NCI-H1694 (cell line): Measurements from ENCODE around the gene DAPK1.

Experiments
- DNase-seq: peaks from one replicate; lab custom pipeline; 2025; lab: John Stamatoyannopoulos, UW

Gene DAPK1

DNA sequence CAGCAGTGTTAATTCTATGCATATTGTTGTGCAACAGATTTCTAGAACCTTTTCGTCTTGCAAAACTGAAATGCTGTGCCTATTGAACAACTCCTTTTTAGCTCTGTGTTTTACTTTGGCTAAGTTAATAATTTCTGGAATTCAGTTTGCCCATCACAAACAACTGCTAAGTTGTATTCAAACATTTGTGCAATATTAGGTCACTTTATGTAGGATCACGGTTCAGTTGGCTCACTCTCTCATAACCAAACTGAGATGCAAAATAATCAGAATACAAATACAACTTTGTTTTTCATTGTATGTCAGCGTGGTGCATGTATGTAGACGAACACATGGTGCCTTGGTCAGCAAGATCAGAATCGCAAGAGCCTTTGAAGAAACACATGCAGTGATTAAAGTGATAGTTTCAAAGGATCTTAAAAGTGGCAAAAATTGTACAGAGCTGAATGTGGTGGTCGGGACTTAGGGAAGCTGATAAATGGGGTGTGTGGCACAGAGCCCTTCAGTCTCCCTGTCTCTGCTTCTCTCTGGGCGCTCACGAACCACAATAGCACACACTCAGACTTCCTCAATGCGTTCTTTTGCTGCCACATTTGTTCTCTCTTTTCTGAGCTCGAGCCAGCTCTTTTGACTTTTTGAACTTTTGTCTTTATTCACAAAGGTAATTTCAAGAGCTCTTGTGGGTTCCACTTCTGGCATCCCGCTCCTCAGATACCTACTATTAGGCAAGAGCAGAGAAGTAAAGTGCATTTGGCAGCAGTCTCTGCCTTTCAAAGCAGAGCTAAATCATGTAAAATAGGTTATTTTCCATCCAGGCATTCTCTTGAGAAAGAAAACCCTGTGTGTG, 115.8 kb downstream of the DAPK1 start:
- no peak for DNase-seq

DNA sequence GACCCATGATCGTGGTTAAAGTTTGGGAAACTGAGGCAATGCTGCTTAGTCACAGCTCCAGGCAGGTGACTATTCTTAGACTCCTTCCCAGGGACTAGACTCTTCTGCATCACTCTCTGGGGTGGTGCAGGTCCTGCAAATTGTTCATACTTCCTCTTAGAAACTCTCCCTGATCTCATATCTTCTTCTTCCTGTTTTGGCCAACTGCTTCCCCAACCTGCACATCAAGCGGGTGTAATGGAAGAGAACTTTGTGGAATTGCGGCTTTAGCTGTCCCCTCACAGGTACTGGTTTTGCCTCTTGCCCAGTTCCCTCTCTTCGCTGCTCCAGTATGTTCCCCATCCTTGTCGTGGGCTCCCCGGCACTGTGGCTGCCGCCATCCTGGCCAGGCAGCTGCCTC, 116.7 kb downstream of the DAPK1 start:
- DNase-seq = no peak

DNA sequence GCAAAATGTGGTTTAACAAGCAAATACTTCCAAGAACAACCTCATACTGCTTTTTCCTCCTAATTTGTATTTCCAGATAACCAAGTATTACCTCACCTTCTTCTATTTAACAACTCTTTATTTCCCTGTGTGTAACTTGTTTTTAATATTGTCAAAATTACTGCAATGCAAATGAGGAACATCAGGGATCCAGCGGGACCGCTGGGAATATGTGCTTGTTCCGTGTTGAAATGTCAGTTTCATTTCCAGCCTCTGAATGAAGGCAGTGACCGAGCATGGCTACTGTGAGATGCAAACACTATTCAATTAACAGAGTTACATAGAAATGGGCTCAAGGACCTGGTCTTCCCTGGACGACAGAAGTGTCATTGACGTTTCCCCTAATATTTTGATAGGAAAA, 117.5 kb downstream of the DAPK1 start:
- DNase-seq = no peak

DNA sequence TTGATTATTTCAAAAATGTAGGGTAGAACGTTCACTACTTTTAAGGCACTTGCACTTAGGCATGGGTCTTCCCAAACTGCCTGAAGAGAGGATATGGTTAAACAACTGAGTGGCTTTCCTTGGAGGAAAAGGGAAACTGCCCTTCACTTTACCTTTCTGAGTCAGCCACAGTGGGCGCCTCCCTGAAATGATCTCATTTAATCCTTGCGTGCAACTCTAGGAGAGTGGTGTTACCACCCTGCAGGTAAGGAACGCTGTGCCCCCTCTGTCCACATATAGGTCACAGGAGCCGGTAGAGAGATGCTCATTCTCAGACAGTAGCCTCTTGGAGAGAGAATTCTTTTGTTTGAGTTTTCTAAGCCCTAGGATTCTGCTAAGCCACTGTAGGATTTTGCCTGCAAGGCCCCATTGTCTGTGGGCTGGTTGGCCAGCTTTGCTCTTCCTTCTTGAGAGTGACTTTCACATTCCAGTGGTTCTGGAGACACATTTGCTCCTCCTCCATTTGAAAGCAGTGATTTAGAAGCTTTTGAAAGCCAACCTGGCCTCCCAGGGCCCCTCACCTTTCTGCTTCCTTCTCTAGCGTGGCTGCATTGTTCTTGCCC, 118.0 kb downstream of the DAPK1 start:
- DNase-seq = no peak

DNA sequence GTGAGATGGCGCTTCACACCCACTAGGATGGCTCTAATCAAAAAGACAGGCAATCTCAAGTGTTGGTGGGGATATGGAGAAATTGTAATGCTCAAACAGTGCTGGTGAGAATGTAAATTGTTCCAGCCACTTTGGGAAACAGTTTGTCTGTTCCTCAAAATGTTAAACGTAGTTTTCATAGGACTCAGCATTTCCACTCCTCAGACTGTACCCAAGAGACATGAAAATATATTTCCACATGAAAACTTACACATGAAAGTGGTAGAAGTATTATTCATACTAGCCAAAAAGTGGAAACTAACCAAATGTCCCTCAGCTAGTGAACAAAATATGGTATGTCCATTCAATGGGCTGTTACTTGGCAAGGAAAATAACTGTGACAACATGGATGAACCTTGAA, 120.6 kb downstream of the DAPK1 start:
- no peak for DNase-seq

DNA sequence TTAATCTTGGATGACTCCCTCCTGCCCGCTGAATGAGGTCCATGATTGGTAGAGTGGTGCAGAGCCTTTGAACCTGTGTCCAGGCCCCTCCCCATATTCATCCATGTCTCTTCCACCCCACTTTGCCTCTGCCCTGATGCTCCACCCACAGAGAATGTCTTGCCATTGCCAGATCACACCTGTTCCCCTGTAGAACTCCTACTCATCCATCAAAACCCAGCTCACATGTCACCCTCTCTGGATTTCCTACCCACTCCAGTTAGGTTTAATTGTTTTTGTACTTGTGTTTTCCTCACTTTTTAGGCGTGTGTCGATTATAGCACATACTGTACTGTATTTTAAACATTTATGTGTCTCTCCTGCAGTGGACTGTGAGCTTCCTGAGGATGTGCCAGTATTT, 121.3 kb downstream of the DAPK1 start:
- DNase-seq = no peak

DNA sequence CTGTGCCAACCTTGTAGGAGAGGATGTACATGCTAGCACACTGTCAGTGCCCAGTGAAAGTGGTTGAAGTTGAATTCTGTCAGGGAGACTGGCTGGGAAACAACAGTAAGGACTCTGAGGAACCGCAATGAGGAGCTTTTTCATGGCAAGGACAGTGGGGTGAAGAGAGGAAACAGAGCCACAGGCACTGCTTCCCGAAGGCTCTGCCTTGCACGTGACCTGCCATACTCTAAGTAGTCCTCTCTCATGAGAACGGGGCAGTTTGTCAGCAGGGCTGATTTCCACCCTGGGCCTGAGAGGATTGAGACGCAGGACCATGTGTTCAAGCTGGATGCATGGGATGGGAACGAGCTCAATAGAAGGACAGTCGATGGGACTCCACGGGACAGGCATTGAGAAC, 121.7 kb downstream of the DAPK1 start:
- DNase-seq = no peak

DNA sequence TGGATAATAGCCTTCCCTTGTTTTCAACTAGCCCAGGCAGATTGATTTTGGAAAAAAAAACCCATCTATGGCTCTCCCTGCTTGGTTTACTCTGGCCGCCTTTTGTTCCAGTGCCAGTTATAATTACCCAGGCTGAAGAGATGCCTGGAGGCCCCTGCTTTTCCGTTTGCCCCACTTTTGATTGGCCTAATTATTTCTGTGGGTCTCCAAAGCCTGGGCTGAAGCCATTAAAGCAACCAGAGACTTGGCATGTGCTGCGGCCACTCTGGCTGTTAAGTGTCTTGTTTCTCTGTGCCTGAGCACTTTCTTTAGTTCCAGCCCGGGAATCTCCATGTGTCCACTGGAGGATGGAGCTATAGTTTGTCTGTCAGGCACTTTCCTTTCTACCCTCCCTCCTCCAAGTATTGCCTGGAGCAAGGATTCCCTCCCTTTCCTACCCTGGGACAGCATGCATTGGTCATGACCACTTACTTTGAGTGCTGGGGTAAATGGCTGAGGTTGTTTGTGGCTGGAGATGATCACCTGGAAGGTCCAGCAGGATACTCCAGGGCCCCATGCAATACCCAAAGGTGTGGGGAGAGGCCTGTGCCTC, 123.2 kb downstream of the DAPK1 start:
- no peak for DNase-seq

DNA sequence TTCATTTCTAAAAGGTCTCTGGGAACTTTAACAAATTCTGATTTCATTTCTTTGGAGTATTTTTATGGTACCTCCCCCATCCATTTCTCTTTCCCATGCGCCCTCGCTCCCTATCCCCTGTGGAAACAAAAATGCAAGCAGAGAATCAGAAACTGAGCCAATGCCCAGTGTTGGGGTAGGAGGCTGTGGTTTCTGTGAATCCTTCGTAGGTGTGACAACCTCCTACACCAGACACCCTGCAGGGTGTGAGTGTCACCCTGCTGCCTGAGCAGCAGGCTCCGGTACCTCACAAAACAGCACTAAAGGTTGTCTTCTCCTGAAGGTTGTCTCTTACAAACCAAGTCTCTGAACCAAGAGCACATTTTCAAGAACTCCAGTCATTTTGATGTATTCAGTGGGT, 124.4 kb downstream of the DAPK1 start:
- no peak for DNase-seq

DNA sequence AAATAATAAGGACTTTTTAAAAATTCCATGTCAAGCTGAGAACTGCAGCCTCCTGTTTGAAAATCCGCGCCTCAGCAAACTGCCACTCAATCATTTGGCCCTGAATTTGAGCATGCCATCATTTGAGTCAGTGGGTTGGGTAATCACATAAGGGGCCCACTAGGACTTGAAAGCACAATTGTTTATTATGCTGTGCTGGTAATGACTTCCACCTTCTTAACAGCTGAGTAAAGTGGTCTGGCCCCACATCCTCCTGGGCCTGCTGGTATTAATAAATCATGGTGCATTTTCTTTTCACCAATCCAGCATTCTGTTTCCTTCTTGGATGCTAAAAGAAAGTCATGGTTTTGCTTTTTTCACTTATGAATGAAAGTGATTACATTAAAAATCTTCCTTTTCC, 125.3 kb downstream of the DAPK1 start:
- no peak for DNase-seq

DNA sequence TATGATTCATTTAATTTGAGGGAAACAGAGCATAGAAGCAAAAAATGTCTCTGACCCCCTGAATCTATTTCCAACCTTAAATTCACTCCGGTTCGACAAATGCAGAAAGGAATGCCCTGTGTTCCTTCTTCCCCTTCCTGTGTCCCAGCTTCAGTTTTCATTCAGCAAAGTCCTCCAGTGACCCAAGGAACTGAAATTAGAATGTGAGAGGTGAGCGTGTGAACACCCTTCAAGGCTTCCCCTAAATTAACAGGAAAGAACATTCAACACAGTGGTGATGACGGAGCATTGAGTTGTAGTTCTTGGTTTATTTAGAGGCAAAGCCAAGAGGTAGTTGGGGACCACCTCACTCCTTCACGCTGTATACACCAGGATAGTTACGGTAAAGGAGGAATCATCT, 130.7 kb downstream of the DAPK1 start:
- no peak for DNase-seq

DNA sequence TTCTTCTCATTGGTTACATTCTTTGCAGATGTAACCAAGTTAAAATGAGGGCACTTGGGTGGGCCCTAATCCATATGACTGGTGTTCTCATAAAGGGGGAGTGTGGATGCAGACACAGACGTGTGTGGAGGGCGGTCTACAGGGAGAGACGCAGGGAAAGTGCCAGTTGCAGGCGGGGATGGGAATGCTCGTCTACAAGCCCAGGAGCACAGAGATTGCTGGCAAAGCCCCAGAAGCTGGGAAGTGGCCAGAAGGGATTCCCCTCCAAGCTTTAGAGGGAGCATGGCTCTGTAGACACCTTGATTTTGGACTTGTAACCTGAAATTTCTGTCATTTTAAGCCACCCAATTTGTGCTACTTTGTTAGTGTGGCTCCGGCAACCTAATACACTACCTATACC, 131.4 kb downstream of the DAPK1 start:
- no peak for DNase-seq

DNA sequence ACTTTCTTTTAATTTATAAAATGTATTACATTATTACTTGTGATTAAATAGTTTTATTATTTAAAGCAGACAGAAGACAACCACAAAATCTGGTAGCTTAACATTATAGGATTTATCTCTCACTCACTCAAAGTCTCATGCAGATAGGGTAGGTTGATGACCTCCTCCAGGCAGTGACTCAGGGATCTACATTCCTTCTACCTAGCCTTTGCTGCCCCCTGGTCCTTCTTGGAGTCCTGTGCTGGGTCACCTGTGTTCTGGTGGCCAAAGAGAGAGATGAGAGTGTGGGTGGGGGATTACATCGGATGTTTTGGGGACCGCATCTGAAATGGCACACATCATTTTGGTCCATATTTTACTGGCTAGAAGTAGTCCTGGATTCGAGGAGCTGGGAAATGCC, 132.6 kb downstream of the DAPK1 start:
- no peak for DNase-seq

DNA sequence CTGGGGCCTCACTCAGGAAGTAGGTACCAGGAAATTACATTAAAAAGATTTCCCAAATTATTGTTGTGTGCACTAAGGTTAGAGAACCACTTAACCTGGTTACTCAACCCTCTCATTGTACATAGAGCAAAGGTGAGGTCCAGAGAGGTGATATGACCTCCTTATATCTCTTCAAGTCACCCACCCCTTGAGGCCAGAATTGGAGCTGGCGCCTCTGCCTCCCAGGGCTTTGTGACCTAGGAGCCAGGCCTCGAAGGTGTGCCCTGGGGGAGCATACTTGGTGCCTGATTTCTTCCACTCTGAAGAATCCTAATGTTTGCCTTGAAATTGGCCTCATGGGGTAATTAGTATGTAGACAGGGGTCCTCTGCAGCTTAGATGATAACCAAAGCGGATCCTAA, 133.2 kb downstream of the DAPK1 start:
- DNase-seq = no peak

DNA sequence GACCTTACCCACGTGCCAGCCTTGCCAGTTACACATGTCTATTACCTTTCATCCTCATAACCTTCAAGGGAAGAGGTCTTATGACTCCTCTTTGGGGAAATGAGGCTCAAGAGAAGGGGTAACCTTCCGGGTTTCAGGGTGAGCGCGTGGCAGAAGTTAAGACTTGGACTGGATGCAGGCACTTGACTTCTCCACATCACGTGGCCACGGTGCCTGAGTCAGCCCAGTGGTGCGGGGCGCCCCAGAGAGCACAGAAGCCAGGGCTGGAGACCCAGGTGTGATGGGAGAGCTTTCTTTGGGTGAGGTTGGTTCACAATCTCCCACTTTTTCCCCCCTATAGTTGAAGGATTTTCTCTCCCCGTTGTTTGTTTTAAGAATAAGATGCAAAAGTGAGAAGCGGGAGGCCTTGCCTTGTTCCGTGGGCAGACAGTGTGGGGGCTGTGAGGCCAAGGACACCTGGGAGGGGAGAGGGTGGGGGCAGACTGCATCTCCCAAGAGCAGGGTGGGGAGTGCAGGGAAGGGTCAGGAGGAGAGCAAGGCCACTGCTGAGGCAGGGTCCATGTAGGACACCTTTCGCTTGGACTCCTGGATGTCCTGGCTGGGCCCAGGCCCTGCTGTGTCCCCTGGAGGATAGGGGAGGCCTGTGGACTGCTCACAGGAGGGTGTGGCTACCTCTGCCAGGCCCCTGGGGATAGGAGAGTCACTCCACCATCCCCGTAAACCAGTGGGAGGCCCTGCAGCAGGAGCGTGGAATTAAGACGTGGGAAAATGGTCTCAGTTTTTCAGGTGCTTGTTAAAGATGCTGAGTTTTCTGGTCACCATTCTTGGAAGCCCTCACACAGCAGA, 138.2 kb downstream of the DAPK1 start:
- DNase-seq = no peak

DNA sequence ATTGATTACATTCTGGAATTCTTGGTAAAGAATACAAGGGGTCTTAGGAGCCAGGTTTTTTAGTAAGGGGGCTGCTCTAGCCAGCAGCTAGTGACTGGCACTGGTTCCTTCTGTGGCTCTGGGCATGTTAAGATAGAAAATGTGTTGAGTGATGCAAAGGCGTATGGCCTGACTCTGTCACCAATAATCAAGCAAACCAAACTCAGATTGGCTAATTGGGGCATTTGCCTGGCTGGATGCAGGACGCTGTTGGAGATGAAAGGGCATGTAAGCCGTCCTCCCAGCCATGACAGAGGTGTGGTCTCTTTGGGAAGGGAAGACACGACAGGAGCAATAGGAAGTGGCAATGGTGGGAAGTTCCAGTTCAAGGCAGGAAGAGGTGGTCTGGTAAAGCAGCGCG, 140.6 kb downstream of the DAPK1 start:
- DNase-seq = no peak

DNA sequence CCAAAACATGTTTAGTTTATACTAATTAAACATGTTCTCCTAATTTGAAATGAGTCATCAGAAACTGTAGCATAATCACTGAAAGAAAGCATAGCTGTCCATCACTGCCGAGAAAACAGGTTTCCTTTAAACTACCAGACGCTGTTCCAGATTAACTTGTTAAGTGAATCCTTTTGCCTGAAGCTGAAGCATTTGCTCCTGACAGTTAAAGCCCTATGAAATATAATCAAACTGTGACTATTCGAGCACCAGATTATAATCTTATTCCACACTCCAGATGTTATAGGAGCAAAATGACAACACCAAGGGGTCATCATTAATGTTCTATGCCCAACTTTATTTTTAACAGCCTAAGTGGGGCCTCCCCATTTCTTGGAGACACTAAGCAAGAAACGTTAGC, 142.3 kb downstream of the DAPK1 start:
- no peak for DNase-seq

DNA sequence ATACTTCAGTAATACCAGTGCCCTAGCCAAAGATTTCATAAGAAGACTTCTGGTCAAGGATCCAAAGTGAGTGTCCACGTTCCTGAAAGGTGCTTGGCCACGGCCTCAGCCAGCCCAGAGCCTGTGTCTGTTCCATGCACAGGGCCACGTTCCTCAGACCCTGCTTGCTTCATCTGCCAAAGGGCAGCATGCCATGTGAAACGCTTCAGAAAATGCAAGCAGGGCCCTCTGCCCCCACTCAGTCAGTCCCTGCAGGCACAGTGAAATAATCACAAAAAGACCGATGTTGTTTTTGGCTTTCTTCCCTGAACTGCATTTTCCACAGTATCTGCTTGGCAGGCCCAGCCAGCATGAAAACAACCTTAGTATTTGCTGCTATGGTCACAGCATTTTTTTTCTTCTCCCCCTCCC, 142.7 kb downstream of the DAPK1 start:
- DNase-seq = no peak

DNA sequence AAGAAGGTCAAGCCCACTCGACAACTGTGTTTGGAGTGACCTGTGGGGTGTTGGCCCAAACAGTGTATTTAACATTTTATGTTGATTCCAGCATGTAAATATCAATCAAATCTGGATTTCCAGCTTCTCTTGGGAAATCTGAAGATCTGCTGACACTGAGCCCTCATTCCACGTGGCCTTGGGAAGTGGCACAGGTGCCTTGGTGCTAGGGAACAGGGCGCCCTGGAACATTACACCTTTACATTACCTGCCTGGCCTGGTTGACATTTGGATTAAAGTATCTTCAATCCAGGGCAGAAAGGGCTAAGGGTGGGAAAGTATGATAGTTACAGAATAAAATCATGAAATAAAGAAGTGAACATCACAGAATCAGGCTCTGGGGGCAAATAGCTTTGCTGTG, 143.4 kb downstream of the DAPK1 start:
- DNase-seq = no peak

DNA sequence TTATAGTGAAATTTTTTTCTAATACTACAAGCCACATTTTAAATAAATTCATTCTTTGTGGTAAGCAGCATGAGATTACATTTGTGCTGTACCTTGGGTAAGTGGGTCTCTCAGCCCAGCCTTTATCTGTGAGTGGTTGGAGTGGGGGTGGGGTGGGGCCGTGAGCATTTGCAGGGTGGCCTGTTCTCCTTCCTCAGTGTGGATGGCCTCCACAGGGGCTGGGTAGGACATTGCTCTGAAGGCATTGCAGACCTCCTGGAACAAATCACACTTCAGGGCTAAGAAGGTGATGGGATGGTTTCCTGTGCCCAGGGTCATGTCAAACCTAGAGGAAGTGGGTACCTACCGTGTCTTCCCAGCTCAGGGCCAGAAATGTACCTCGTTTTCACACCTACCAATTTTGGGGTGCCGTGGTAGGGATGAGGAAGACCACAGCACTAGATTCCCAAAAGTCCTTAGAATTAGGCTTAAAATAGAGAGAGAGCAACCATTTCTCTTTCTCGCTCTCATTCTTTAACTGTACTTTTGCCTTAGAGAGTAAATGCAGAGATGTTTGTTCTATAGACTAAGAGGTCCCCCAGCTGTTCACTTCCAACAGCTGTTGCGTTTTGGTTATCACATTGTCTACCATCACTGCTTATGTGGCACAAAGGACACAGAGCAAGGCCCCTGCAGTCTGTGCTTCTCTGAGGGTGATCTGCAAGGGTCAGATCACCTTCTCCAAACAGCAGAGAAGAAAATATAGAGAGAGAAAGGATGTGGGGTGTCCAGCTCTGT, 144.9 kb downstream of the DAPK1 start:
- DNase-seq = no peak

DNA sequence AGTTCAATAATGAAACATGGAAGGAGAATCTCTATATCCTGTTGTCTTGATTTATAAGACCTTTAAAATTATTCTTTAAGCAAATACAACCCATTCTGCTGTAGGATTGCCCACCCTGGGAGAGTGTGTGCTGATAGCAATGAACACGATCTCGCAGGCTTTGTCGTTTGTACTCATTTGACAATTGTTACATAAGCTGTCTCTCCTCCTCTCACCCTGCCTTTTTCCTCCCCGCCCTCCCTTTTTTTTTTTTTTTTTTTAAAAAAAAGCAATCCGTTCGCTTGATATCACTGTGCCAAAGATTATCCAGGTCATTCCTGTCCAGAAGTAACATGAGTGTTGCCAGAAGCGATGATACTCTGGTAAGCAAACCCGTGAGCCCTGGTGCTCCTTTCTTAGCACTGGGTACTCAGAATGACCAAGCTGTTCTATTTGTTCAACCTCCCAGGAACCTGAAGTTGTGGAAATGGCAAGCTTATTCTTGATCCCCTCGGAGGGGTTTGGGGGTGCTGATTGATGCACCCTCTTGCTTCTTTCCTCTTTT, 145.5 kb downstream of the DAPK1 start:
- no peak for DNase-seq
